NCI-H1436 (cell line): ENCODE results near the gene PFDN5.

Experiments used
- DNase-seq: peaks from one replicate; lab custom pipeline; 2025; lab: John Stamatoyannopoulos, UW

The PFDN5 gene

GRCh38 chr12:53295070-53295890, at the start of gene PFDN5:
PFDN5 (plus strand) TSS chr12:53295542; CDS start chr12:53295568, 26 bp downstream.
- peak; percentile 80 for DNase-seq

DNA sequence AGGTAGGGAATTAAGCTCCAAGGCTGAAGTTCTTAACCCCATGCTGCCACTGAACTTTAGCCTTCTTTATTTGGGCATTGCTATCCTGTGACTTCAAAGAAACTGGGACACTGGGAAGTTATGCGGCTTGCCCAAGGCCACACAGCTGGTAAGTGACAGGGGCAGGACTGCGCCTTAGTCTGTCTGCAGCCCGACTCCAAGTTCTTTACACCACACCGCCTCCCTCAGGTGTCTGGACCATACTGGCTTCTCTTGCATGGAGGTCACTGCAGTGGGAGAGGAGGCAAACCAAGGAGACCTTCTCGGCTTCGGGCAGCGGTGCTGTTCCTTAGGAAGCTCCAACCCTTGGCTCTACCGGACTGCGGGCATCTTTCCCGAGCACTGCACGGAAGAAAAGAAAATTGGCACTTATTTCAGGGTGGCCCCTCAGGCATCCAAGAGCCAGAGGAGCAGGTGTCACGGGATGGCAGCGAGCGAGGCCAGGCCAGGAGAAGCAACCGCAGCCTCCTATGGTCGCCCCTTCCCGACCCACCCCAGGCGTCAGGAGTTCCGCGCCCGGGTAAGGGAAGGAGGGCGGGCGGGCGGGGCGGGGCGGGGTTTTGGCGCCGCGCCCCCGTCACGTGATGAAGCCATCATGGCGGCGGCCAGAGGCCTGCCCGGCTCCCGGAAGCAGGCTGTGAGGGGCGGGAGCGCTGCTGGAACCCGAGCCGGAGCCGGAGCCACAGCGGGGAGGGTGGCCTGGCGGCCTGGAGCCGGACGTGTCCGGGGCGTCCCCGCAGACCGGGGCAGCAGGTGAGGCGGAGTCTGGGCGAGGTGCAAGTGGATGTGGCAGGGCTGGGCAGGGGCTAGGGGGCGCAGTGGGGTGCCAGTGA, 43.6 kb upstream of the PFDN5 start:
- DNase-seq, result peak; percentile 64

- DNase-seq, result no peak
Measured at GRCh38 chr12:53252349-53252916, 42.9 kb upstream of the PFDN5 start.

- no peak for DNase-seq
Measured at GRCh38 chr12:53253298-53253697, 42.0 kb upstream of the PFDN5 start.

- no peak for DNase-seq
Measured at GRCh38 chr12:53254816-53255545, 40.4 kb upstream of the PFDN5 start.

GRCh38 chr12:53255996-53256395, 39.3 kb upstream of the PFDN5 start:
- DNase-seq, result no peak

DNA sequence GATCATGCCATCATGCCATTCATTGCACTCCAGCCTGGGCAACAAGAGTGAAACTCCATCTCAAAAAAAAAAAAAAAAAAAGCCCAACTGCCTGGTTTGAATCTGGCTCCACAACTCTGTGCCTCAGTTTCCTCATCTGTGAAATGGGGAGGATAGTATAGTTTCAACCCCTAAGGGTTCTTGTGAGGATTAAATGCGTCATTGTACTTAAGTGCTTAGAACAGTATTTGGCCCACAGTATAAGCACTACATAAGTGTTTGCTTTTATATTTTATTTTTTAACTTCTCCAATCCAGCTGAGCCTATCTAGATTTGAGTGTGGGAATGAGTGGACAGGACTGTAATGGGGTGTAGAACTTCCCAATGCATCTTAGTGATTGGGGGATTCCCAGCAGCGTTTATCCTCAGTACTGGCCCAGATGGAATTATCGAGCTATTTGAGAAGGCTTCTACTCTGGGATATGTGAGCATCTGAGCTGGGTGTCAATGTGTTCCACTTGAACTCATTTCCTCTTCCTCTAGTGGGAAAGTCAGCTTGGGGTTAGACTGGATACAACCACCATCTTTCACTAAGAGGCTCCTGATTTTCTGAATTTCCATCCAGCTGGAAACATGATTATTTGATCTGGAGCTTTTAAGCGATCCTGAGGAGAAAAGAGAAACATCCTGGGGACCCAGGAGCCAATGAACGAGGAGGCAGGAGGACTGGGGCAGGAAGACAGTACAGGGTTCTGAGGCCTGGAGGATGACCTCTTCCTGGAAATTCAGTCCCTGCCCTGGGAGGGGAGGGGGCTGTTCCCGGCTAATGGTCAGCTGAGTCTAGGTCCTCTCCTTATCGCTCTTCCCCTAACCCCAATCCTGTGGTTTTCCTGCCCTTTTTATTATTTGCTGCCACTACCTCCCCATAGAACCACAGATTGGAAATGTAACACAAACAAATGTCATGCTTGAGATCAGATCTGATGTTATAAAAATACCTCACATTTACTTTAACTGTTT, 36.5 kb upstream of the PFDN5 start:
- DNase-seq, result no peak

GRCh38 chr12:53259891-53260290, 35.5 kb upstream of the PFDN5 start:
- no peak for DNase-seq

GRCh38 chr12:53265783-53266182, 29.6 kb upstream of the PFDN5 start:
- DNase-seq, result no peak

GRCh38 chr12:53267306-53267998, 27.9 kb upstream of the PFDN5 start:
- DNase-seq, result no peak

GRCh38 chr12:53267999-53268629, 27.2 kb upstream of the PFDN5 start, which contains the start of gene ESPL1:
ESPL1 (plus strand) TSS chr12:53268299; CDS start chr12:53268767, 468 bp downstream.
- DNase-seq, result peak; percentile 66

GRCh38 chr12:53268630-53269562, 26.4 kb upstream of the PFDN5 start:
- no peak for DNase-seq

DNA sequence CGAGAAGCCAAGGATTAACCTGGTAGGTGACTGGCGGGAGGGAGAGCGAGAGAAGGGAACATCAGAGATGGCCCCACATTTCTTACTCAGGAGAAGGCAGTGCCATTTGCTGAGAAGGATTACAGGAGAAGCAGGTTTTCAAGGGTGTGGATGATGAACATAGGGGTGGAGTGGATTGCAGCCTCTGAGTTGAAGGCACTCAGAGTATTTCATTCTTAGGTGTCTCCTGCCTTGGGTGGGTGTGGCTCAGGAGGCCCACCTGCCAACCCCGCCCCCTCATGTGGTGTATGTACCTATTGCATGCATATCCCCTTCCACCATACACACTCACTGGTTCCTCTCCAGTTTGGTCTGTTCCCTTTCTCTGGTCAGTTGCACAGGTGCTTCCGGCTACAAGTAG, 20.9 kb upstream of the PFDN5 start:
- DNase-seq, result no peak

GRCh38 chr12:53276511-53276910, 18.8 kb upstream of the PFDN5 start:
- no peak for DNase-seq

- DNase-seq, result no peak
Measured at GRCh38 chr12:53277981-53278380, 17.4 kb upstream of the PFDN5 start.

DNA sequence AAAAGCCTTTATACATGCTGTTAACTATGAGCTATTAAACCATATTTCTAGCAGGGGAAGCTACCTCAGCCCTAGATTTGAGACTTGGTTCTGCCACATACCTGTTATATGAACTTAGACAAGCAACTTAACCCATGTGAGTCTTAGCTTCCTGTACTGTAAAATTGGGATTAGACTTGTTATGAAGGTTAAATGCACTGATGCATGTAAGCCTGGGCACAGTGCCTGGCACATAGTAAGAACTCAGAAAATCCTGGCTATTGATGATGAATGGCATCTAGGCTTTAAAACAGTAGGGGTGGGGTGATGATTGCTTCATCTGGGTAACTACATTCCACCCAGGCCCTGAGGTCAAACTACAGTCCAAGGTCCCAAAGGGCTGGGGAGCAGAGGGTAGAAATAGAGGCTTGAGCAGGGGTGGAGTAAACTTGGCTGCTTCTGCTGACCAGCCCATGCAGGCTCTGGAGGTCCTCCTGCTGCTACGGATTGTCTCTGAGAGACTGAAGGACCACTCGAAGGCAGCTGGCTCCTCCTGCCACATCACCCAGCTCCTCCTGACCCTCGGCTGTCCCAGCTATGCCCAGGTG, 16.0 kb upstream of the PFDN5 start:
- DNase-seq, result no peak

DNA sequence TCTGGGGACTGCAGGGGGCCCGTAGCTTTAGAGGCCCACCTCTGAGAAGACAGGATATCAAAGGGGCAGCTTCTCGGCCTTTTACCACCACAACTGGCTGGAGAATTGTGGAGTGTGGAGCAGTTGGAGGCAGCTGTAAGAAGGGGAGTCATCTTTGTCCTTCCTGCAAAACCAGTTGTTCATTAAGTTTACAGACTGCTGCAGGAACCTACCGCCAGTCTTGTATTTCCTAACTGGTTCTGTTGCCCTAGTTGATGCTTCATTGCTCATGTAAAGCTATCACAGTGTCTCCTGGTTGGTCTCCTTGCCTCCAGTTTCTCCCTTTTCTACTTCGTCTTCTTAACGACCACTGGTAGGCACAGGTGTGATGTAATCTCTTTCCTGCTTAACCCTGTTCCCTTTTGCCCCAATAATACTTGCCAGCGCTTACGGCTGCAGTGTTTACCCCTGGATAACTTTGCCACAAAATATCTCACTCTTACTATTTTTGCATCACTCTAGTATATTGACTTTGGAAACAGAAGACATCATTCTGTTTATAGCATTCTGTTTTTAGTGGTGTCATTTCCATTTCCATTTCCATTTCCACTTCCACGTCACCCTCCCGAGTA, 15.3 kb upstream of the PFDN5 start:
- no peak for DNase-seq

- no peak for DNase-seq
Measured at GRCh38 chr12:53286448-53286847, 8.9 kb upstream of the PFDN5 start.
